ENCODE data around the gene SGCA. TPM values are rescaled to one million over a fixed set of nuclear protein-coding genes. Genes with fewer than 3 reads are reported as not detected.

Gene SGCA
- total RNA-seq, 1 donor from 2014 or later = not detected

GRCh38 chr17:50168319-50168718, 2.5 kb downstream of the SGCA start:
- peaks cover 4% of the 10 kb centered on the region for H3F3A ChIP-seq (ENCODE audit: low read depth)
- Mint-ChIP-seq H3K27me3 (ENCODE audit: insufficient read depth, low read depth) (peaks cover 22% of the 10 kb centered on the region), H3K4me3 (peak overlapping the region; percentile 75), H3K9me3 (no peaks in the 10 kb centered on the region), H3K27ac (no peak overlapping the region), H3K4me1 (peaks cover 19% of the 10 kb centered on the region), H3K36me3 (no peaks in the 10 kb centered on the region)
- no peak overlapping the region for H3K9ac ChIP-seq
- H4K20me1 ChIP-seq (ENCODE audit: low read depth) = no peaks in the 10 kb centered on the region
- no peaks in the 10 kb centered on the region for H3K27me3 ChIP-seq
- TF ChIP-seq EZH2 (IDR thresholded peaks at IDR 0.05) (no peak), CTCF (IDR thresholded peaks at IDR 0.05) (no peak), EZH2phosphoT487 (IDR thresholded peaks at IDR 0.05) (no peak)
- H3K4me1 ChIP-seq = no peaks in the 10 kb centered on the region
- H3K4me3 ChIP-seq = no peak overlapping the region
- H2AFZ ChIP-seq (replicated peaks) = no peak overlapping the region
- H3K27ac ChIP-seq = no peak overlapping the region
- DNase-seq (ENCODE audit: low spot score) = no peak
- H3K4me2 ChIP-seq = no peak overlapping the region
- no peaks in the 10 kb centered on the region for H3K79me2 ChIP-seq (ENCODE audit: low read depth)
- H3K9me3 ChIP-seq (ENCODE audit: low read depth) = no peaks in the 10 kb centered on the region
- H3K36me3 ChIP-seq = no peaks in the 10 kb centered on the region

- Histone ChIP-seq H3K9me3 (ENCODE audit: low read depth) (no peaks in the 10 kb centered on the region), H3F3A (ENCODE audit: low read depth) (peaks cover 4% of the 10 kb centered on the region), H3K79me2 (ENCODE audit: low read depth) (no peaks in the 10 kb centered on the region), H4K20me1 (ENCODE audit: low read depth) (no peaks in the 10 kb centered on the region), H3K4me1 (no peaks in the 10 kb centered on the region), H2AFZ (replicated peaks) (no peak overlapping the region), H3K27ac (no peak overlapping the region), H3K4me3 (no peak overlapping the region), H3K4me2 (no peak overlapping the region), H3K9ac (no peak overlapping the region), H3K36me3 (no peaks in the 10 kb centered on the region), H3K27me3 (no peaks in the 10 kb centered on the region)
- H3K4me1 Mint-ChIP-seq = peaks cover 21% of the 10 kb centered on the region
- H3K36me3 Mint-ChIP-seq = no peaks in the 10 kb centered on the region
- TF ChIP-seq EZH2phosphoT487 (IDR thresholded peaks at IDR 0.05) (no peak), CTCF (IDR thresholded peaks at IDR 0.05) (peak; percentile 87), EZH2 (IDR thresholded peaks at IDR 0.05) (no peak)
- DNase-seq (ENCODE audit: low spot score) = peak; percentile 87
- no peaks in the 10 kb centered on the region for H3K9me3 Mint-ChIP-seq
- no peak overlapping the region for H3K4me3 Mint-ChIP-seq
- H3K27ac Mint-ChIP-seq = no peak overlapping the region
- H3K27me3 Mint-ChIP-seq (ENCODE audit: insufficient read depth, low read depth) = peaks cover 17% of the 10 kb centered on the region
Observed at GRCh38 chr17:50169121-50169764, 3.4 kb downstream of the SGCA start.

- peaks cover 4% of the 10 kb centered on the region for H3F3A ChIP-seq (ENCODE audit: low read depth)
- H3K9ac ChIP-seq = no peak overlapping the region
- no peak overlapping the region for H3K27ac ChIP-seq
- H3K4me1 ChIP-seq = no peaks in the 10 kb centered on the region
- no peak overlapping the region for H3K4me3 Mint-ChIP-seq
- TF ChIP-seq CTCF (IDR thresholded peaks at IDR 0.05) (no peak), EZH2phosphoT487 (IDR thresholded peaks at IDR 0.05) (no peak), EZH2 (IDR thresholded peaks at IDR 0.05) (no peak)
- no peak for DNase-seq (ENCODE audit: low spot score)
- no peaks in the 10 kb centered on the region for H3K9me3 ChIP-seq (ENCODE audit: low read depth)
- no peaks in the 10 kb centered on the region for H3K27me3 ChIP-seq
- no peaks in the 10 kb centered on the region for H3K79me2 ChIP-seq (ENCODE audit: low read depth)
- H3K36me3 ChIP-seq = no peaks in the 10 kb centered on the region
- H3K9me3 Mint-ChIP-seq = no peaks in the 10 kb centered on the region
- H3K36me3 Mint-ChIP-seq = no peaks in the 10 kb centered on the region
- H3K27ac Mint-ChIP-seq = no peak overlapping the region
- H4K20me1 ChIP-seq (ENCODE audit: low read depth) = no peaks in the 10 kb centered on the region
- no peak overlapping the region for H3K4me3 ChIP-seq
- H3K4me1 Mint-ChIP-seq = peaks cover 25% of the 10 kb centered on the region
- no peak overlapping the region for H3K4me2 ChIP-seq
- peaks cover 17% of the 10 kb centered on the region for H3K27me3 Mint-ChIP-seq (ENCODE audit: insufficient read depth, low read depth)
- H2AFZ ChIP-seq (replicated peaks) = no peak overlapping the region
Observed at GRCh38 chr17:50169881-50170459, 4.2 kb downstream of the SGCA start.
